ENCODE results near the gene PRKCA.

PRKCA gene

DNA sequence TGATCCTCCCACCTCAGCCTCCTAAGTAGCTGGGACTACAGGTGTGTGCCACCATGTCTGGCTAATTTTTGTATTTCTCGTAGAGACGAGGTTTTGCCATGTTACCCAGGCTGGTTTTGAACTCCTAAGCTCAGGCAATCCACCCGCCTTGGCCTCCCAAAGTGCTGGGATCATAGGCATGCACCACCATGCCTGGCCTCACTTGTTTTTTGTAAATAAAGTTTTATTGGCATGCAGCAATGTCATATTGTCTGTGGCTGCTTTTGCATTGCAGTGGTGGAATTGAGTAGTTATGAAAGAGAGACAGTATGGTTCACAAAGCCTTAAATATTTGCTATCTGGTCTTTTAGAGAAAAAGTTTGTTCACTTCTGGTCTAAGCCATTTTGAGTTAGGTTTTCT lies 124.7 kb downstream of the PRKCA start:
- Histone ChIP-seq H3K4me1 (ENCODE audit: insufficient read depth, low read length) (peaks cover 32% of the 10 kb centered on the region), H3K27me3 (ENCODE audit: insufficient read depth, low read length) (no peaks in the 10 kb centered on the region), H2AFZ (ENCODE audit: low read depth, low read length) (no peak overlapping the region), H3K36me3 (ENCODE audit: insufficient read depth, low read length) (no peaks in the 10 kb centered on the region), H3K9me3 (ENCODE audit: low read length) (peaks cover 2% of the 10 kb centered on the region), H3K4me3 (ENCODE audit: low read length) (no peak overlapping the region)

DNA sequence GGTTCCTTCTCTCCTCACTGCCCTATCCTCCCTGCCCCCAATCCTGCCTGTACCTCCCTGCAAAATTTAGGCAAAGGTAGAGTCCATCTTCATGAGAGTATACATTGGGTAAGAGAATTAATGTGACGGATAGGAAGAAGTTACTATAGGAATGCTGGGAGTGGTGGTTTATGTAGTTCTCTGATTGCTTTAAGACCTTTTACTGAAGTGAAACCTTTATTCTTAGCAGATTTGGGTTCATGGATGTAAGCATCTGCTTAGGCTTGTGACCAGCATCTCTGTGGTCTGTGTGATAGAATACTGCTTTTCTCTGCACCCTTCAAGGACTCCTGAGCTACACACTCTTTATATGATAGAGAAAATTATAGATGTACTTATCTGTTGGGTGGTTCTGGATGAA lies 127.3 kb downstream of the PRKCA start:
- Histone ChIP-seq H3K4me3 (ENCODE audit: low read length) (no peak overlapping the region), H3K4me1 (ENCODE audit: insufficient read depth, low read length) (peaks cover 21% of the 10 kb centered on the region), H3K9me3 (ENCODE audit: low read length) (peaks cover 2% of the 10 kb centered on the region), H3K36me3 (ENCODE audit: insufficient read depth, low read length) (no peaks in the 10 kb centered on the region), H2AFZ (ENCODE audit: low read depth, low read length) (no peak overlapping the region), H3K27me3 (ENCODE audit: insufficient read depth, low read length) (no peaks in the 10 kb centered on the region)

DNA sequence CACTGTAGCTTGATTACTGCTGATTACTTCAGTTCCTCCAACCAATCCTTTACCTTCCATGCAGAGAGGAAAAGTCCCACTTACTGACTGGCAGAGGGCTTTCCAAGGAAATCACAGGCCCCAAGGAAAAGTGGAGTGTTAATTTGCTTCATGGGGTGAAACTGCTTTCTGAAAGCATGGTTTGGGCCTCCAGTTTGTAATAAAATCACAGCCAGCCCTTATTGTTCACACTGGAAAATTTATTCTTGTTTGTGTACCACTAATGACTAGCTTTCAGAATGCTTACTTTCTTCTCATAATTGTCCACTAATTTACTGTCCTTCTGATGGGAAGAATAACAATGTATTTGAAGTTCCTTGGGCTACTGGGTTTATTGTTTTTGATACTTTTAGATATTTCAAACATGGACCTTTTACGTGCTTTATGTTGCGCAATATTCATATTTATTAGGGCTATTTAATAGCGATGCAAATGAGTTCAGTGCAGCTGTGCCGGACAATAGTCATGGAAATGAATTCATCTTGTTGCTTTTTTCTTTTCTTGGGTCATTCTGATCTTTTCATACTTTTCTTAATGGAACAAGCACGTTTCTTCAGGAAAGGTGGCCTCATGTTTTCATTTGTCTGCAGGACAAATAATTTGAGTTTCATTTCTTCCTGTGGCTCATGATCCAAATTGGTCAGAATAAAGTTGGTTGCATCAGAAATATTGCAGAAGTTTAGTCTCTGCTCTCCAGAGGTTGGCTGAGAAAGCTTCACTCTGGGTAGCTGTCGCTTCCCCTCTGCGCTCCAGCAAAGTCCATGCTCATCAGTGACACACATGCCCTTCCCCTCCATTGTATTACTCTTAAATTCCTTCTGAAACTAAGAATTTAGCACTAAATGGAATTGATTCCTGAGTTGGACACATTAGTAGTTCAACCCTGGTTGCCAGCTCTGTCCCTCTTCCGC lies 128.7 kb downstream of the PRKCA start:
- peaks cover 2% of the 10 kb centered on the region for H3K9me3 ChIP-seq (ENCODE audit: low read length)
- no peaks in the 10 kb centered on the region for H3K36me3 ChIP-seq (ENCODE audit: insufficient read depth, low read length)
- H3K4me3 ChIP-seq (ENCODE audit: low read length): no peak overlapping the region
- no peaks in the 10 kb centered on the region for H3K27me3 ChIP-seq (ENCODE audit: insufficient read depth, low read length)
- no peak overlapping the region for H2AFZ ChIP-seq (ENCODE audit: low read depth, low read length)
- H3K4me1 ChIP-seq (ENCODE audit: insufficient read depth, low read length): peaks cover 21% of the 10 kb centered on the region

DNA sequence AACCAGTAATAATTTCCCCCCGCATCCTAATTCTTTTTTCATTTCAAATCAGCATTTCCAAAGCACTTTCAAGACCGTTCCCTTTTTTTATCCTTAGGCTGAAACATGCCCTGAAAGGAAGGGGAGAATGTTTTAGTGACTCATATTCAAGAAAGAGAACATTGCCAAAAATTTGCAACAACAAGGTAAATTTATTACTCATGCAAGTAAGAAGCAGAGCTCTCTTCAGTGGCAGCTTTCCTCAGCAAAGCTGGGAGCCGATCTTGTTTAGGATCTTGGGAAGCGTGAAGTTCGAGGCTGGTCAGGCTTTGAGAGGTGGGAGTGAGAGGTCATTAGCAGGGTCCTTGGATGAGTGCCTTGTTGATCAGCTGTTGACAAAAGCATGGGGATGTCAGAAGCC lies 129.5 kb downstream of the PRKCA start:
- no peaks in the 10 kb centered on the region for H3K9me3 ChIP-seq (ENCODE audit: low read length)
- H3K4me1 ChIP-seq (ENCODE audit: insufficient read depth, low read length): peaks cover 29% of the 10 kb centered on the region
- H3K27me3 ChIP-seq (ENCODE audit: insufficient read depth, low read length): no peaks in the 10 kb centered on the region
- no peaks in the 10 kb centered on the region for H3K36me3 ChIP-seq (ENCODE audit: insufficient read depth, low read length)
- H2AFZ ChIP-seq (ENCODE audit: low read depth, low read length): no peak overlapping the region
- H3K4me3 ChIP-seq (ENCODE audit: low read length): no peak overlapping the region

DNA sequence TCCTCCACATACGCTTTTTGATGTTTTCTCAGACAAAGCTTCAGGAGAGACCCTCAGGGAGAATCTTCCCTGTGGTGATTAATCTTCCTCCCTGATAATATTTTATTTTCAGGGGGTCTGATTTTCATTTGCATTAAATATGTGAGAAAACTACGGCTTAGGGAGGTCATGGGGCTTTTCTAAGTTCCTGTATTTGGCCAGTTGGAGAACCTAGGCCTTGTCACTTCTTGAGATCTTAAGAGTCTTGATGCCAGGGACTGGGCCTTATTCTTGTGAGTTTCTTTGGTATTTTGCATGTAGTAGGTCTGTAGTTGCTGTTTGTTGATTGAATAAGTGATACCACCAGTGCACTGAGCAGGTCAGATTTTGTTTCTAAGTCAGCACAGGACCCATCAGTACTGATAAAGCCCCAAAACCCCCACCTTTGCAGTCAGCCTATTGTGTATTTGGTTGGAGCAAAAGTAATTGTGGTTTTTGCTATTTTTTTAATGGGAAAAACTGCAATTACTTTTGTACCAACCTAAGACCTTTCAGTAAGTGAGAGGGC lies 130.1 kb downstream of the PRKCA start:
- Histone ChIP-seq H3K4me3 (ENCODE audit: low read length) (no peak overlapping the region), H3K9me3 (ENCODE audit: low read length) (no peaks in the 10 kb centered on the region), H3K36me3 (ENCODE audit: insufficient read depth, low read length) (no peaks in the 10 kb centered on the region), H3K27me3 (ENCODE audit: insufficient read depth, low read length) (no peaks in the 10 kb centered on the region), H3K4me1 (ENCODE audit: insufficient read depth, low read length) (peaks cover 31% of the 10 kb centered on the region), H2AFZ (ENCODE audit: low read depth, low read length) (no peak overlapping the region)

DNA sequence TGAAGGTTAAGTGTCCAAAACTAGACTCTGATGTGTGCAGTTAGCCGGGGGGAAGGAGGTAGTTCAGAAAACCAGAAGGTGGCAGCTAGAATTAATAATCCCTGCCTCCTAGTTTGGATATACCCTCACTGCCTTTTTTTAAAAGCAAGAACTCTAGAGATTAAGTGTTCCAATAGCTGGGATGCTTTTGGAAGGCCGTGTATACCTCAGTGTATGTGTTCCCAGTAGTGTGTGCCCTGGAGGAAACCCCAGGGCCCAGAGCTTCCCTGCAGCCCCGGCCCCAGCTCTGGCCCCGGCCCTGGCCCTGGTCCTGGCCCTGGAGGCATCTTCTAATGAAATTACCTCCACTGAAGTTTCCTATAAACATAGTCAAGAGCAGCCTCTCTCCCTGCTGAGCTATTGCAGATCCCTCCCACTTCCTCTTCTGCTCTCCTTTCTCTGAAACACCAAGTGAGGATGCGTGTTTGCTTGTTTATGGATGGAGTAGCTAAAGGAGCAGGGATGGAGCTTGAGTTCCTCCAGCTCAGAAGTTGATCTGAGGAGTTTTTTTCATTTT lies 130.7 kb downstream of the PRKCA start:
- Histone ChIP-seq H2AFZ (ENCODE audit: low read depth, low read length) (no peak overlapping the region), H3K36me3 (ENCODE audit: insufficient read depth, low read length) (no peaks in the 10 kb centered on the region), H3K4me3 (ENCODE audit: low read length) (no peak overlapping the region), H3K4me1 (ENCODE audit: insufficient read depth, low read length) (peaks cover 31% of the 10 kb centered on the region), H3K9me3 (ENCODE audit: low read length) (no peaks in the 10 kb centered on the region), H3K27me3 (ENCODE audit: insufficient read depth, low read length) (no peaks in the 10 kb centered on the region)

DNA sequence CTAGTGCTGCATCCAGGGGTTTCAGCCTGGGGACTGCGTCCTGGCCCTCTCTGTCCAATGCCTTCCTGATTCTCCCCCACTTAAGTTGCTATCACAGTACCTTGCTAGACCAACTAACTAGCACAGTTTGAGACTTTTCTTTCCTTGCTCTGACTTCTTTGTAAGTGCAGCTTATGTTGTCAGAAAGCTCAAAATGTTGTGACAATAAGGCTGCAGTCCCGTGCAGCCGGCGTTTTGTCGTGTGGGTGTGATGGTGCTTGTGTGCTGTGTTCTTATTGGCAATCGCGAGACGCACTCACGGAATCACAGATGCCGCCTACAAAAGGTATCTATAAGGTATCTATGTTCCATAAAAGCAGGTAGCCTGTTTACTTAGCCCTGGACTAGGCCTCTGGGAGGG lies 132.8 kb downstream of the PRKCA start:
- H3K4me3 ChIP-seq (ENCODE audit: low read length): no peak overlapping the region
- no peak overlapping the region for H2AFZ ChIP-seq (ENCODE audit: low read depth, low read length)
- no peaks in the 10 kb centered on the region for H3K9me3 ChIP-seq (ENCODE audit: low read length)
- H3K36me3 ChIP-seq (ENCODE audit: insufficient read depth, low read length): no peaks in the 10 kb centered on the region
- H3K27me3 ChIP-seq (ENCODE audit: insufficient read depth, low read length): no peaks in the 10 kb centered on the region
- peaks cover 31% of the 10 kb centered on the region for H3K4me1 ChIP-seq (ENCODE audit: insufficient read depth, low read length)

DNA sequence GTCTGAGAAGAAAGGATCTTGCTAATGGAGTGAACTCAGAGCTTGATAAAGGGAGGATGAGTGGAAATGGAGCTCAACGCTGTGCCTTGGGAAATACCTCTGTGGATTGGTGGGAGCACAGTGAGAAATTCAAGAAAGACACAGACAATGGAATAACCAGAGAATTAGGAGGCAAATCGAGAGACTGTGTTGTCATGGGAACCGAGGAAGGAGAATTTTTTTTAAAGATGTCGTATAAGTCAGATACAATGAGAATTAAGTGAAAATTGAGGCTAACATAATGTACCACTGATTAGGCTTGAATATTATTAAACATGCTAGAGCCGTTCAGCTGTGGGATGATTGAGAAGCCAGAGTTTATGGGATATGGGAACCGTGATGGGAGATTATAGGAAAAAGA lies 134.2 kb downstream of the PRKCA start:
- Histone ChIP-seq H2AFZ (ENCODE audit: low read depth, low read length) (no peak overlapping the region), H3K27me3 (ENCODE audit: insufficient read depth, low read length) (no peaks in the 10 kb centered on the region), H3K4me1 (ENCODE audit: insufficient read depth, low read length) (peaks cover 17% of the 10 kb centered on the region), H3K4me3 (ENCODE audit: low read length) (no peak overlapping the region), H3K36me3 (ENCODE audit: insufficient read depth, low read length) (no peaks in the 10 kb centered on the region), H3K9me3 (ENCODE audit: low read length) (no peaks in the 10 kb centered on the region)

DNA sequence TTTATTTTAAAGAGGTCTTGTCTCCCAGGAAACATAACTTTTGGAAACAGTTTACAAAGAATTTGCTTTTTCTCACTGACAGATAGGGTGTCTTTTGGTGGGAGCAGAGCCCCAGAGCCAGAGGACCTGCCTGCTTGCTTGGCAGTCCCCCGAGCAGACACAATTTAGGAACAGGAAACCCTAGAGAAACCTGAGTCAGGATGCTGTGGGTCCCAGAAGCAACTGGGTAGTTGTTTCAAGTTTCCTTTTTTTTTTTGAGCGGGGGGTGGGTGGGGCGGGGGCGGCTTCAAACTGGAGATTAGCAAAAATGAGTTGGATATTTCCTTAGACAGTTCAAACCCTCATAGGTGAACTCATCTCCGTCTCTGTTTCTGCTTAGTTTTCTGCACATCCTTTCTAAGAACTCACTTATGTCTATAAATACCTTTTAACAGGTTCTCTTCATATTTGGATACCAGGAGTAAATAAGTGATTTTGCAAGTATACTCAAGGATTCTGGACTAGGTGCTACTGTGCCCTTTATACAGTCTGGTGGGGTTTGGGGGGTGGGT lies 135.1 kb downstream of the PRKCA start:
- H3K4me1 ChIP-seq (ENCODE audit: insufficient read depth, low read length): peaks cover 10% of the 10 kb centered on the region
- no peaks in the 10 kb centered on the region for H3K27me3 ChIP-seq (ENCODE audit: insufficient read depth, low read length)
- no peaks in the 10 kb centered on the region for H3K36me3 ChIP-seq (ENCODE audit: insufficient read depth, low read length)
- H3K4me3 ChIP-seq (ENCODE audit: low read length): no peak overlapping the region
- H2AFZ ChIP-seq (ENCODE audit: low read depth, low read length): no peak overlapping the region
- H3K9me3 ChIP-seq (ENCODE audit: low read length): no peaks in the 10 kb centered on the region

DNA sequence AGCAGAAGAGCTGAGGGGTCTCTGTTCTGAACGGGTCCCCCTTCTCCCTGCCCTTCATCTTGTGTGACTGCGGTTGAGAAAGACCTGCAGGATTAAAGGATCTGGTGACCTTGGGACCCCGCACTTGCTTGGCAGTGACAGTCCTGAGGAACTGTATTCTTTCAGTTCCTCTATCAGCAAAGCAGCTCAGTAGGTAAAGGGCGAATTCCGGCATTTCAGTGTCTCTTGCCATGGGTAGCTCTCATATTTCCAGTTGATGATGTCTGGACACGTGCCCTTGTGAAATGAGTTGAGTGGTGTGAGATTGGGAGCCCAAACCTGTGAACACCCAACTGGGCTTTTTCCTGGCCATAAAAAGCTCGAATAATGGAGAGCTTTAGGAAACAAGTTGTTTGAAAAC lies 135.7 kb downstream of the PRKCA start:
- no peaks in the 10 kb centered on the region for H3K9me3 ChIP-seq (ENCODE audit: low read length)
- no peak overlapping the region for H2AFZ ChIP-seq (ENCODE audit: low read depth, low read length)
- H3K36me3 ChIP-seq (ENCODE audit: insufficient read depth, low read length): no peaks in the 10 kb centered on the region
- peaks cover 10% of the 10 kb centered on the region for H3K4me1 ChIP-seq (ENCODE audit: insufficient read depth, low read length)
- H3K4me3 ChIP-seq (ENCODE audit: low read length): no peak overlapping the region
- no peaks in the 10 kb centered on the region for H3K27me3 ChIP-seq (ENCODE audit: insufficient read depth, low read length)

DNA sequence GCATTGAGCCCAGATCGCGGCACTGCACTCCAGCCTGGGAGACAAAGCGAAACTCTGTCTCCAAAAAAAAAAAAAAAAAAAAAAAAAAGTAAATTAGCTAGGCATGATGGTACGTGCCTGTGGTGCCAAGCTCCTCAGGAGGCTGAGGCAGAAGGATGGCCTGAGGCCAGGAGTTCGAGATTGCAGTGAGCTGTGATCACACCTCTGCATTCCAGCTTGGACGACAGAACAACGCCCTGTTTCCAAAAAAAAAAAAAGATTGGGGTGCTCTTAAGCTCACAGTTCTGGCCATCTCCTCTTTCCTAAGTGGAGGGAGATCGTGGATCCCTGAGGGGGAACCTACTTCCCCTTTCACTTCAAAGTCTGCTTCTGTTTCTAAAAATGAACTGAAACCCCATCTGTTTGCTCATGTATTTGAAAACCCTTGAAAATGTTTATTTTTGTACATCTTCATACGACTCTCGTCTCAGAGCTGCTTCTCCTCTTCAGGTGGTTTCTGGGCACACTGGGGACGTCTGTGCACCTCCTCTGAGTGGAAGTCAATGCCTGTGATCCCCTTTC lies 138.8 kb downstream of the PRKCA start:
- peaks cover 2% of the 10 kb centered on the region for H3K9me3 ChIP-seq (ENCODE audit: low read length)
- peaks cover 9% of the 10 kb centered on the region for H3K4me1 ChIP-seq (ENCODE audit: insufficient read depth, low read length)
- H2AFZ ChIP-seq (ENCODE audit: low read depth, low read length): no peak overlapping the region
- H3K4me3 ChIP-seq (ENCODE audit: low read length): no peak overlapping the region
- no peaks in the 10 kb centered on the region for H3K36me3 ChIP-seq (ENCODE audit: insufficient read depth, low read length)
- no peaks in the 10 kb centered on the region for H3K27me3 ChIP-seq (ENCODE audit: insufficient read depth, low read length)

DNA sequence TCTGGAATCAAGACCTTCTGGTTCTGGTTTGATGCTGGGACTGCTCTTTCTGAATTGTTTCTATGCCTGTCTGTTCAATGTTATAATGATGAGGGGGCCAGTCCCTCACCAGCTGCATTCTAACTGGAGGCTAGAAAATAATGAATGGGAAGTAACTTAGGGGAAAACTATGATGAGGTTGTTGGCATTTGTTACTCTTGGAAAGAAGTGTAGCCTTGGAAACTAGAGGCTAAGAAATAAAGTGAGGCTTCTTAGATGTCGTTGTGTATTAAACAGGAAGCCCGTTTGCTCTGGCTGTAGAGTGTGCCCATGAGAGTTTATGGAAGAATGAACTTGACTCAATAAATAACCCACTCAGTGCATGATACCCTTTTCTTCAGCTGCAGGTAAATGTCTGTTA lies 140.8 kb downstream of the PRKCA start:
- Histone ChIP-seq H3K9me3 (ENCODE audit: low read length) (peaks cover 7% of the 10 kb centered on the region), H3K27me3 (ENCODE audit: insufficient read depth, low read length) (no peaks in the 10 kb centered on the region), H3K4me3 (ENCODE audit: low read length) (no peak overlapping the region)

DNA sequence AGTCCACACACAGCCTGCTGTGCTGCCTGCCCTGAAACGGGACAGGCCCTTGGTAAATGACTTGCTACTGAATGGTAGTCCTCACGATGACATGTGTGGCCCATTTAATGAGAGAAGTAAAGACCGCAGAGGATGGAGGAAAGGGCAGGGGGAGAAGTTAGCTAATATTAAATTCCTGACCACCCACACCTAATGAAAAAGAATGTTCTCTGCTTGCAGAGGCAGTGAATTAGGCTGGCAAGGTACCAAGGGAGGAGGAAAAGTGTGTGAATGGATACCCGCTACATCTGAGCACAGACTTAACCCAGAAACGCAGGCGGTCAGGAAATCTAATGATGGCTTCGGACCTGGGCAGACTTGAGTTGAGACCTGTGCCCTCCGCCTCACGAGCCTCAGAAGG lies 141.2 kb downstream of the PRKCA start:
- H3K4me1 ChIP-seq (ENCODE audit: insufficient read depth, low read length): no peaks in the 10 kb centered on the region
- no peaks in the 10 kb centered on the region for H3K36me3 ChIP-seq (ENCODE audit: insufficient read depth, low read length)
- peaks cover 7% of the 10 kb centered on the region for H3K9me3 ChIP-seq (ENCODE audit: low read length)
- H3K27me3 ChIP-seq (ENCODE audit: insufficient read depth, low read length): no peaks in the 10 kb centered on the region
- H2AFZ ChIP-seq (ENCODE audit: low read depth, low read length): no peak overlapping the region
- no peak overlapping the region for H3K4me3 ChIP-seq (ENCODE audit: low read length)

More for the DNA sequence above, 140.8 kb downstream of the PRKCA start:
- H3K36me3 ChIP-seq (ENCODE audit: insufficient read depth, low read length): no peaks in the 10 kb centered on the region
- H2AFZ ChIP-seq (ENCODE audit: low read depth, low read length): no peak overlapping the region
- no peaks in the 10 kb centered on the region for H3K4me1 ChIP-seq (ENCODE audit: insufficient read depth, low read length)

Measured in neuron (in vitro differentiated cells).